Hepatocyte (in vitro differentiated cells): Measurements from ENCODE around the gene CAMK4. TPM values are rescaled to one million over a fixed set of nuclear protein-coding genes. Genes with fewer than 3 reads are reported as not detected.

Source experiments
- DNase-seq: peaks from one replicate; pipeline ENCODE4 v3.0.0-alpha.2; 2016; ENCODE audit warnings: low spot score
- H2AFZ ChIP-seq: fragments of 200-600 bp; sonication (generic); 2 replicates; pipeline ENCODE4 v1.6.0; 2016; ENCODE audit warnings: antibody characterized with exemption, mild to moderate bottlenecking
- H3K27ac ChIP-seq: fragments of 200-600 bp; sonication (generic); 2 replicates; pipeline ENCODE4 v1.5.1; 2016; ENCODE audit warnings: mild to moderate bottlenecking
- H3K27me3 ChIP-seq: fragments of 200-600 bp; sonication (generic); 2 replicates; pipeline ENCODE4 v1.6.1; 2016
- H3K36me3 ChIP-seq: fragments of 200-600 bp; sonication (generic); replicated peaks from 2 replicates; pipeline ENCODE4 v1.5.1; 2016; ENCODE audit warnings: low read depth; ENCODE audit not compliant: insufficient read depth
- H3K4me1 ChIP-seq: fragments of 200-600 bp; sonication (generic); 2 replicates; pipeline ENCODE4 v1.5.1; 2016; ENCODE audit warnings: mild to moderate bottlenecking, moderate library complexity; ENCODE audit not compliant: insufficient read depth
- H3K4me2 ChIP-seq: fragments of 200-600 bp; sonication (generic); 2 replicates; pipeline ENCODE4 v1.6.0; 2016
- H3K4me3 ChIP-seq: fragments of 200-600 bp; sonication (generic); 2 replicates; pipeline ENCODE4 v1.5.1; 2016; ENCODE audit warnings: mild to moderate bottlenecking
- H3K79me2 ChIP-seq: fragments of 200-600 bp; sonication (generic); 2 replicates; pipeline ENCODE4 v1.6.0; 2017; ENCODE audit warnings: mild to moderate bottlenecking
- H3K9me2 ChIP-seq: fragments of 200-600 bp; sonication (generic); replicated peaks from 2 replicates; pipeline ENCODE4 v1.6.0; 2017; ENCODE audit warnings: mild to moderate bottlenecking; ENCODE audit not compliant: insufficient read depth
- H3K9me3 ChIP-seq: fragments of 200-600 bp; sonication (generic); 2 replicates; pipeline ENCODE4 v1.5.1; 2016; ENCODE audit warnings: low read depth, mild to moderate bottlenecking
- H4K20me1 ChIP-seq: fragments of 200-600 bp; sonication (generic); 2 replicates; pipeline ENCODE4 v1.6.0; 2016; ENCODE audit warnings: mild to moderate bottlenecking; ENCODE audit not compliant: insufficient read depth, poor library complexity, severe bottlenecking
- EZH2 ChIP-seq: fragments of 200-600 bp; sonication (generic); IDR thresholded peaks from 2 replicates; pipeline ENCODE4 v1.6.1; 2016; ENCODE audit warnings: antibody characterized with exemption, mild to moderate bottlenecking, borderline replicate concordance
- EZH2phosphoT487 ChIP-seq: fragments of 200-600 bp; sonication (generic); IDR thresholded peaks from one replicate; pipeline ENCODE4 v1.6.1; 2018; ENCODE audit warnings: antibody characterized with exemption, mild to moderate bottlenecking, low read depth, moderate library complexity; ENCODE audit not compliant: unreplicated experiment, severe bottlenecking
- WGBS: methylation state at CpG from one replicate; pipeline ENCODE4 v1.1.6; 2016; ENCODE audit warnings: low lambda C conversion rate; ENCODE audit errors: missing lambda C conversion rate; 5-methylcytosine and 5-hydroxymethylcytosine counted together
- polyA plus RNA-seq: library from polyadenylated mRNA; unstranded; fragments of >200 nt; fragmentation: Nextera tagmentation; extraction: Ambion mirVana; gene quantifications from 2 replicates; pipeline ENCODE4 v1.2.1, GENCODE V29; 2016
- total RNA-seq: library from RNA; depleted of rRNA; stranded (reverse); fragments of >200 nt; gene quantifications from 2 replicates; pipeline ENCODE4 v1.2.3, GENCODE V29; 2014
- TF ChIP-seq, protein P1 (sequence below): fragments of 200-600 bp; sonication (generic); IDR thresholded peaks from 2 replicates; pipeline ENCODE4 v1.5.1; 2016; ENCODE audit warnings: antibody characterized with exemption, mild to moderate bottlenecking; ENCODE audit not compliant: poor library complexity

CAMK4 gene
- total and polyA plus RNA-seq, 2 experiments from 2014 or later: 1.0 to 3.4 TPM

DNA sequence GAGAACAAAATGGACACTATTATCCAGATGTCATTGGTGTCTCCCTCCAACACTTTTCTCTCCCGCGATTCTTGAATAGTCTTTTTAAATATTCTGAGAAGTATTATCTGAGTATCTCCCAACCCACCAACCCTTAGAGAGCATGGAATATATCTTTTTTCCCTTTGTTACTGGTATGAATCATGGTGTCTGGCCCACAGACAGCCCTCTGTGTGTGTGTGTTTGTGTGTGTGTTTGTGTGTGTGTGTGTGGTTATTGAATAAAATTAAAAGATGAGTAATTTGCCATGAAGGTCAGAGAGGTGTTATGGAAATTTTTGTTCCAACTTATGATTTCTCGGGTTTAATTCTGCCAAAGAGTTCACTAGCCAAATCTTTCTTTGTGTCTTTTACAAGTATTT lies 47.7 kb downstream of the CAMK4 start:
- Histone ChIP-seq H3K9me3 (no peaks in the 10 kb centered on the region), H3K4me1 (no peaks in the 10 kb centered on the region), H2AFZ (no peak overlapping the region), H3K9me2 (no peaks in the 10 kb centered on the region), H3K27me3 (peaks cover 3% of the 10 kb centered on the region), H4K20me1 (no peaks in the 10 kb centered on the region), H3K36me3 (no peaks in the 10 kb centered on the region), H3K27ac (no peak overlapping the region), H3K4me3 (no peak overlapping the region), H3K4me2 (no peak overlapping the region), H3K79me2 (no peaks in the 10 kb centered on the region)
- WGBS: 95% methylated on average over 3 of the region's 3 CpGs
- no peak for TF ChIP-seq EZH2
- TF ChIP-seq EZH2phosphoT487: no peak
- TF ChIP-seq, protein P1, sequence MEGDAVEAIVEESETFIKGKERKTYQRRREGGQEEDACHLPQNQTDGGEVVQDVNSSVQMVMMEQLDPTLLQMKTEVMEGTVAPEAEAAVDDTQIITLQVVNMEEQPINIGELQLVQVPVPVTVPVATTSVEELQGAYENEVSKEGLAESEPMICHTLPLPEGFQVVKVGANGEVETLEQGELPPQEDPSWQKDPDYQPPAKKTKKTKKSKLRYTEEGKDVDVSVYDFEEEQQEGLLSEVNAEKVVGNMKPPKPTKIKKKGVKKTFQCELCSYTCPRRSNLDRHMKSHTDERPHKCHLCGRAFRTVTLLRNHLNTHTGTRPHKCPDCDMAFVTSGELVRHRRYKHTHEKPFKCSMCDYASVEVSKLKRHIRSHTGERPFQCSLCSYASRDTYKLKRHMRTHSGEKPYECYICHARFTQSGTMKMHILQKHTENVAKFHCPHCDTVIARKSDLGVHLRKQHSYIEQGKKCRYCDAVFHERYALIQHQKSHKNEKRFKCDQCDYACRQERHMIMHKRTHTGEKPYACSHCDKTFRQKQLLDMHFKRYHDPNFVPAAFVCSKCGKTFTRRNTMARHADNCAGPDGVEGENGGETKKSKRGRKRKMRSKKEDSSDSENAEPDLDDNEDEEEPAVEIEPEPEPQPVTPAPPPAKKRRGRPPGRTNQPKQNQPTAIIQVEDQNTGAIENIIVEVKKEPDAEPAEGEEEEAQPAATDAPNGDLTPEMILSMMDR: no peak
- no peak for DNase-seq

- H3K36me3 ChIP-seq: no peaks in the 10 kb centered on the region
- H3K4me3 ChIP-seq: no peak overlapping the region
- no peaks in the 10 kb centered on the region for H3K27me3 ChIP-seq
- no peak overlapping the region for H3K27ac ChIP-seq
- H3K4me2 ChIP-seq: no peak overlapping the region
- H3K9me2 ChIP-seq: no peaks in the 10 kb centered on the region
- H3K4me1 ChIP-seq: no peaks in the 10 kb centered on the region
- 91% methylated on average over 2 of the region's 2 CpGs for WGBS
- H4K20me1 ChIP-seq: no peaks in the 10 kb centered on the region
- TF ChIP-seq EZH2phosphoT487 (no peak), EZH2 (no peak)
- TF ChIP-seq, protein P1: no peak
- no peak overlapping the region for H2AFZ ChIP-seq
- H3K9me3 ChIP-seq: no peaks in the 10 kb centered on the region
- DNase-seq: no peak
- no peaks in the 10 kb centered on the region for H3K79me2 ChIP-seq
These were observed 52.9 kb downstream of the CAMK4 start for GRCh38 chr5:111277061-111277460.

- no peaks in the 10 kb centered on the region for H4K20me1 ChIP-seq
- H3K27ac ChIP-seq: no peak overlapping the region
- DNase-seq: peak; percentile 67
- H3K4me1 ChIP-seq: no peaks in the 10 kb centered on the region
- no peaks in the 10 kb centered on the region for H3K27me3 ChIP-seq
- no peaks in the 10 kb centered on the region for H3K36me3 ChIP-seq
- H3K9me2 ChIP-seq: no peaks in the 10 kb centered on the region
- TF ChIP-seq, protein P1: peak; percentile 64
- no peak for TF ChIP-seq EZH2phosphoT487
- WGBS: 34% methylated on average over 12 of the region's 12 CpGs
- no peak overlapping the region for H2AFZ ChIP-seq
- H3K4me2 ChIP-seq: no peak overlapping the region
- H3K79me2 ChIP-seq: no peaks in the 10 kb centered on the region
- H3K4me3 ChIP-seq: no peak overlapping the region
- no peaks in the 10 kb centered on the region for H3K9me3 ChIP-seq
These were observed 54.8 kb downstream of the CAMK4 start for GRCh38 chr5:111278858-111279504.
